Fibroblast of mammary gland (primary cell): Measurements from ENCODE around the gene ANTXRL.
A peak's percentile ranks its signal among the peaks of the same experiment; 100 is the strongest.
"Not testable (repeated sequence)": the region's sequence is repeated elsewhere in the genome, so short reads cannot be mapped to it uniquely, and the experiment has no call there.

Source experiments
- DNase-seq: peaks from one replicate; pipeline ENCODE4 v3.0.0-alpha.2; 2010; ENCODE audit warnings: low read depth
- H3K4me3 ChIP-seq: 2 replicates; pipeline ENCODE4 v1.5.1; 2011; ENCODE audit warnings: low read depth, mild to moderate bottlenecking, low read length, moderate library complexity; ENCODE audit not compliant: control insufficient read depth
- TF ChIP-seq, protein P1 (sequence below): conservative IDR thresholded peaks from 2 replicates; pipeline ENCODE4 v1.5.1; 2011; ENCODE audit warnings: low read depth, low read length, inconsistent platforms; ENCODE audit not compliant: control insufficient read depth, insufficient read depth

Gene ANTXRL

GRCh38 chr10:46251857-46252847, 34.6 kb upstream of the ANTXRL start:
- DNase-seq, result no peak

DNA sequence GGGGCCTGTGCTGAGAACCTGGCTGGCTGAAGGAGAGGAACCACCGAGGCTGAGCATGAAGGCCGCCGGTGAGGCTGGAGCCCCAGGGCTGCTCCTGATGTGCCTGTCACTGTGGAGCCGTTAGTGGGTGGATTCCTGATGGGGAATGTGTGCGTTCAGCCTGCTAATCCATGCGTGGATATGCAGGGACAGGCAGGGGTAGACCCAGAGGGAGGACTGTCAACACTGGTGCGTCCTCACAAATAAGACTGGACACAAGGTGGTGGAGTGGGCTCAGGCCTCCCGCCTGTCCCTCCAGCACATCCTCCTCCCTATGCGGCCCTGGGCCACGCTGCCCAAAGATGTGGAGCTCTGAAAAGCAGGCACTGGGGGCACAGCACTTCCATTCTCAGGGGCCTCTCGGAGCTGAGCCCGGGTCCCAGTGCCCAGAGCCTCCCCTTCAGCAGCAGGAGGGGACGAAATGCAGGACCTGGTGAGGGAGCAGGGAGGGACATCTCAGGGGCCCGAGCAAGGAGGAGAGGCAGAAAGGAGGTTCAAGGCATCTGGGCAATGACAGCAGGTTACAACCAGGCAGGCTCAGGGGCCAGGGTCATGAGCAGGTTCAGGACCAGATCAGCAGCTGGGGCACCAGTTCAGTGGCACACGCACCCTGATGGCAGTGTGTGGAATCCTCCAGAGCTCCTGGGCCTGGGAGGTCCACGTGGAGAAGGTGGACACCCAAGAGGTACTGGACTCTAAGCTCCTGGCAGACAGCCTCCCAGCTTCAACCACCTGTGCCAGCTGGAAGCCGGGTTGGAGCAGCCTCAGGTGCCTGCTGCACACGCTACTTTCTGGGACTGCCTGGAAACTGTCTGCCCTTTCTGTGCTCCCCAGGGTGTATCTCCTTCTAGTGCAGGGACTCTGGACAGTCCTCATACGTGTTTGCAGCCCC, 33.5 kb upstream of the ANTXRL start:
- TF ChIP-seq, protein P1, sequence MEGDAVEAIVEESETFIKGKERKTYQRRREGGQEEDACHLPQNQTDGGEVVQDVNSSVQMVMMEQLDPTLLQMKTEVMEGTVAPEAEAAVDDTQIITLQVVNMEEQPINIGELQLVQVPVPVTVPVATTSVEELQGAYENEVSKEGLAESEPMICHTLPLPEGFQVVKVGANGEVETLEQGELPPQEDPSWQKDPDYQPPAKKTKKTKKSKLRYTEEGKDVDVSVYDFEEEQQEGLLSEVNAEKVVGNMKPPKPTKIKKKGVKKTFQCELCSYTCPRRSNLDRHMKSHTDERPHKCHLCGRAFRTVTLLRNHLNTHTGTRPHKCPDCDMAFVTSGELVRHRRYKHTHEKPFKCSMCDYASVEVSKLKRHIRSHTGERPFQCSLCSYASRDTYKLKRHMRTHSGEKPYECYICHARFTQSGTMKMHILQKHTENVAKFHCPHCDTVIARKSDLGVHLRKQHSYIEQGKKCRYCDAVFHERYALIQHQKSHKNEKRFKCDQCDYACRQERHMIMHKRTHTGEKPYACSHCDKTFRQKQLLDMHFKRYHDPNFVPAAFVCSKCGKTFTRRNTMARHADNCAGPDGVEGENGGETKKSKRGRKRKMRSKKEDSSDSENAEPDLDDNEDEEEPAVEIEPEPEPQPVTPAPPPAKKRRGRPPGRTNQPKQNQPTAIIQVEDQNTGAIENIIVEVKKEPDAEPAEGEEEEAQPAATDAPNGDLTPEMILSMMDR, result no peak
- H3K4me3 ChIP-seq, result no peak overlapping the region

More at GRCh38 chr10:46251857-46252847, 34.6 kb upstream of the ANTXRL start:
- TF ChIP-seq, protein P1, result no peak
- no peak overlapping the region for H3K4me3 ChIP-seq

DNA sequence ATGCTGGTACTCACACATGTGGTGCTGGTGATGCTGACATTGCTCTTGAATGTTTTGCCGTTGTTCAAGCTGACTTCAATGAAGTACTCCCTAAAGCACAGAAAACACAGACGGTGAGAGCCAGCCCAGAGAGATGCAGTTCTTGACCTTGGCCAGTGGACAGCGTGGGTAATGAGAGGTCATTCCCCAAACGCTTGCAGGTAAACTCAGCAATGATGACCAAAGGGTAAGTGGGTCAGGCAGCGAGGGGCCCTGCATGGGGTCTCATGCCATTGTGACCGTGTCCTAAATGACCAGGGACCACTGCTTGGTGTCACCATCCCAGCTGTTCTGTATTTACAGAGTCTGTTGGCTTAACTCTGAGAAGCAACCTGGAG, 32.8 kb upstream of the ANTXRL start:
- no peak for DNase-seq
- TF ChIP-seq, protein P1, result no peak
- H3K4me3 ChIP-seq, result no peak overlapping the region

More for the DNA sequence above, 33.5 kb upstream of the ANTXRL start:
- no peak for DNase-seq

DNA sequence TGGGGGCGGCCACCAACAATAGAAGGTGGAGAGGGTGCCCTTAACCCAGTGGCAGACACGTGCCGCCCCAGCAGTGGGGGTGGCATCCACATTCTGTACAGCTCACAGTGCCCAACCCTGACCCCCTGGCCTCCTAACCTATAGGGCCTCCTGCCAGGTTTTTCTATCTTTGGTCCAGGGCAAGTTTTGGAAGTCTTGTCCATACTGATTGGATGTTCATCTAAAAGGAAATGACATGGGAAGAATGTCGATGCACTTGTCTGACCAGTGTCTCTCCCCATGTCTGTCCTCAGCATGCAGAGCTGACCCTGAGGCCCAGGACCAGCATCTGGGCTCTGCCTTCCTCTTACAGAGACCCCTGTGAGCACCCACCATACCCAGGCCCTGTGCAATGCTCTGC, 32.3 kb upstream of the ANTXRL start:
- TF ChIP-seq, protein P1, result no peak
- H3K4me3 ChIP-seq, result no peak overlapping the region
- no peak for DNase-seq

GRCh38 chr10:46255210-46255609, 31.6 kb upstream of the ANTXRL start:
- H3K4me3 ChIP-seq, DNase-seq: not testable (repeated sequence)

DNA sequence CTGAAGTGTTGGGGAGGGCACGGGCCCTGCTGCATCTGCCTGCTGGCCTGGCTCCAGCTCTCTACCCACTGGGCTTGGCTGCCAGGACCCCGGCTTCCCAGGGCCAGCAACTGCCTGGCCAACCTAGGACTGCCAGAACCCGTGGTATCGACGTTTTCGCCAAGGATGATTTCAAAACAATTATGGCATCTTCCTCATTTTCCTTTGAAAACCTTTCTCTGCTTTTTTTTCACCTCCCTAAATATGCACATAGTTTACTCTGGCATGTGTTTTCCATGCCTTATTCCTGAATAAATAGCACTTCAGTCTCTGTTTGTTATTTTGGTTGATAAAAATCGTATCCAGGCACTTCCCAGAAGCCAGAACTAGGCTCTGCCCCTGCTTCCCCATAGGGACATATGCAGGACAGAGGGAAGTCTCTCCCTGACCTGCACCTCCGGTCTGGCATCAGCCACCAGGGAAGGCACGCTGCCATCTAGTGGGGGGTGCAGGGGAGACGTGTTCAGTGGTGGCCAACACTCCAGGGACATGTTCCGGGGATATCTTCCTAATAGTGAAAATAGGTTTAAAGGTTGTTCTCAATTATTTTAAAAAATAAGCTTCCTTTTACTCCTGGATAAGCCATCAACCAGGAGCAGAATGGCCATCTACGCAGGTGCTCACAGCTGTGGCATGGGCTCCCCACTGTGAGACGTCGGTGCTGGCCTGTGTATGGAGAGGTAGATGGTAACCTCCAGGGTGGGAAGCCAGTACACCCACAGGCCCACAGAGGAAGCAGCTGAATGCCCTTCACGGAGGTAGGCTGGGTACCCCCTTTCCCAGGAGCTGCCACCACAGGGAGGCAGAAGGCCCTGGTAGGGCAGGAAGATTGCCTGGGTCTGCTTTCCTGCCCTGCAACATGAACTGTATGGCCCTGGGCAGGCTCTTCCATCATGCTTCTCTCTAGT, 30.7 kb upstream of the ANTXRL start:
- no peak overlapping the region for H3K4me3 ChIP-seq
- TF ChIP-seq, protein P1, result peak; percentile 25
- peak; percentile 2 for DNase-seq
